Measurements from ENCODE around the gene OMP.

GRCh38 chr11:77137421-77137820, 34.8 kb downstream of the OMP start:
- TF ChIP-seq EZH2 (IDR thresholded peaks at IDR 0.05) (no peak), POLR2AphosphoS5 (IDR thresholded peaks at IDR 0.05; ENCODE audit: borderline replicate concordance, low read depth, low read length) (no peak)

Data from SK-N-MC (cell line).